GM18858 (cell line): ENCODE data around the gene TIMM29.

Experiments used
- ATAC-seq: cut with Tn5 transposase; IDR thresholded peaks from one replicate; pipeline ENCODE4 v1.9.1; 2021; ENCODE audit not compliant: unreplicated experiment

TIMM29 gene

DNA sequence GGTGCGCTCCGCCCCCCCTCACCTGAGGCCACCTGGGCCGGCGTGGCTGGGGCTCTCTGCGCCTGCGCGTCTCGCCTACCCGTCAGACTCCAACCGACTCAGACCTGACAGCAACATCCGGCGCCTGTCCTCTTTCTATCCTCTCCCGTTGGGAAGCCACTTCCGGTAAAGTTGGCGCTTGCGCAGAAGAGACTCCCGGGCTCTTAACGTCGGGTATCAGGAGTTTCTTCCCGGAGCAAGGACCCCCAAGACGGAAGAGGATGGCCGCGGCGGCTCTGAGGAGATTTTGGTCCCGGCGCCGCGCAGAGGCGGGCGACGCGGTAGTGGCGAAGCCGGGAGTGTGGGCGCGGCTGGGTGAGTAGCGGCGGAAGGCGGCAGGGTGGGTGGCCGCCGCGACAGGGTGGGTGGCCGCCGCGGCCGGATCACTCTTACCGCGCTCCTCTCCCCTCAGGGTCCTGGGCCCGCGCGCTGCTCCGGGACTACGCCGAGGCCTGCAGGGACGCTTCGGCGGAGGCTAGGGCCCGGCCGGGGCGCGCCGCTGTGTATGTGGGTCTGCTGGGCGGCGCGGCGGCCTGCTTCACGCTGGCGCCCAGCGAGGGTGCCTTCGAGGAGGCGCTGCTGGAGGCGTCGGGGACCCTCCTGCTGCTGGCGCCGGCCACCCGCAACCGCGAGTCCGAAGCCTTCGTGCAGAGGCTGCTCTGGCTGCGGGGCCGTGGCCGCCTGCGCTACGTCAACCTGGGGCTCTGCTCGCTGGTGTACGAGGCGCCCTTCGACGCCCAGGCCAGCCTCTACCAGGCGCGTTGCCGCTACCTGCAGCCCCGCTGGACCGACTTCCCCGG lies at the start of gene TIMM29, which contains the start of gene YIPF2:
Gene TIMM29, plus strand, starts transcription at position 249 of the 839 bp plus-strand sequence. Its CDS starts 12 bp downstream, at position 261.
Gene YIPF2, minus strand, starts transcription at position 77 of the 839 bp plus-strand sequence. CDS start 229 bp downstream, outside the sequence.
- ATAC-seq: peak; percentile 72

- ATAC-seq: no peak
Observed at GRCh38 chr19:10881403-10882107, 47.1 kb upstream of the TIMM29 start.

GRCh38 chr19:10882108-10882457 lies 46.5 kb upstream of the TIMM29 start:
- ATAC-seq: no peak

- ATAC-seq: no peak
Observed at GRCh38 chr19:10884274-10884673, 44.3 kb upstream of the TIMM29 start.

DNA sequence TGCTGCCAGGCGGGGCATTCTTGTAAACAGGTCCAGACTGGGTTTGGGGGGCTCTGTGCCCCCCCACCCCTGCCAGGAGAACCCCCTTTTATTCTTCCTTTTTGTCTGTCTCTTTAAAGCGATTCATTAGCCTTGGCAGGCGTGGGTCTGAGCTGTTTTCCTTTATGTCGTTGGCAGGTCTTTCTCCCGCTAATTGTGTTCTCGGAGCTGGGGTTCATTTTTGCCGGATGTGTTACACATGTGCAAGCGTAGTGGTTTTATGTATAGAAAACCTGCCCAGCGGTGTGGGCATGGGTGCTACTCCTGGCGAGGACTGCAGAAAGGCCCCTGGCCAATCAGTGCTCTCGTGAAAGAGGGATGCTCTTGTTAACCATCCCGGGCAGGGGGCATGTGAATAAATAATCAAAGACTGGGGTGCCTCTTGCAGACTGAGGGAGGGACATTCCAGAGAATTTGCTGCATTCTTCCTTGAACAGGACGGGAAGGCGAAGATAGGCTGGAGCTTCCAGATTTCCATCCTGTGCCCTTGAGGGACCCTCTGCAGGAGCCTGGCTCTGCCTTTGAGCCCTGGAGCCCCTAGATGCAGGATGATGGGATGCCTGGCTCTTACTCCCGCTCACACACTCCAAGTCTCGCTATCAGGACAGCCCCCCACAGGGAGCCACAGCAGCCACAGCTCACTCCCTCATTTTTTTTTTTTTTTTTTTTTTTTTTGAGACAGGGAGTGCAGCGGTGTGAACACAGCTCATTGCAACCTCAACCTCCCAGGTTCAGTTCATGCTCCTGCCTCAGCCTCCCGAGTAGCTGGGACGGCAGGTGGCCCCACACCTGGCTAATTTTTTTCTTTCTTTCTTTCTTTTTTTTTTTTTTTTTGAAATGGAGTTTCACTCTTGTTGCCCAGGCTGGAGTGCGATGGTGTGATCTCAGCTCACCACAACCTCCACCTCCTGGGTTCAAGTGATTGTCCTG lies 43.1 kb upstream of the TIMM29 start:
- ATAC-seq: no peak

DNA sequence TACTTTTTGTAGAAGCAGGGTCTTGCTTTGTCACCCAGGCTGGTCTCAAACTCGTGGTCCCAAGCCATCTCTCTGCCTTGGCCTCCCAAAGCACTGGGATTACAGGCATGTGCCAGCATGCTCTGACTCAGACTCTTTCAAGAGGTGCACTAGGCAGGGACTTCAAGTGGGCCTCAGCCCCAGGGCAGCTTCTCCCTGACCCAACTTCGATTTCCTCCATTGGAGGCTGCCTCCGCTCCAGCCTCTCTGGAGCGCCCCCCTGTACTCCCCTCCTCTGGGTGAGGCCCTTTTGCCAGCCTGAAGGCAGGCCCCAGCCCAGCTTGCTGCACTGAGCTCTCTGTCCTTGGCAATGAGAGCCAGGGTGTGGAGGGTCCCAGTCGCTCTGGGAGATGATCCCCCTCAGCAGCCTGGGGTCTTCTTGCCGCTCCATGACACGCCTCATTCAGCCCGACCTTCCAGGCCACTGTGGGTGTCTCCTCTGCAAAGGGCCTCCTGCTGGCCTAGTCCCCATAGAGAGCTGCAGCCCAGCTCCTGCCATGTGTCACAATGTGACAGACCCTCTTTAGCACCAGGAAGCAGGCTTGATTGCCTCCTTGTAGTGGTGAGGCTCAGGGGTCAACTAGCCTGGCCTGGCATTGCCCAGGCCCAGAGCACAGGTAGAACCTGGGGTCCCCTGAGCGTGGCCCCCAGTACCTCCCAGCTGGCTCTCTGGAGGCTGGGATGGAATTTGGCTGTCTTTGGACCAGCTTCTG lies 40.8 kb upstream of the TIMM29 start:
- no peak for ATAC-seq

DNA sequence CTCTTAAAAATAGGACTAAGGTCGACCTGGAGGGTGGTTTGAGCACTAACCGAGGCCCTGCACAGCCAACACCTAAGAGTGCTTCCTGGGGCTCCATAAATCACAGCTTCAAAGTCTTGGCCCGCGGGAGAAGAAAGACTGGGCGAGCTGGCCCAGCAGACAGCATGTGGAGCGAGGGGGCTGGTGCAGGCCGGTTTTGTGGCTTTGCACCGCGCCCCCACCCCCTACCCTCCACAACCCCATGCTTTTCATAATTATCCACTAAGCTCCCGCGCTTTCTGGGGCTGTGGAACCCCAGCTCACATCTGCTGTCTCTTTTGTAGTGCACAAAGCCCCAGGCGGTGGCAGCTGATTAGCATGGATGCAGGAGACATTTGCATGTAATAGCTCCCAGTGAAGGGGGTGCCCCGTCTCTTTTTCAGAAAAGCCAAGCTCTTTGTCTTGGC lies 40.2 kb upstream of the TIMM29 start:
- ATAC-seq: no peak

GRCh38 chr19:10889880-10890279 lies 38.7 kb upstream of the TIMM29 start:
- no peak for ATAC-seq

- no peak for ATAC-seq
Observed at GRCh38 chr19:10891405-10892086, 37.1 kb upstream of the TIMM29 start.

GRCh38 chr19:10892256-10892655 lies 36.4 kb upstream of the TIMM29 start:
- ATAC-seq: no peak

DNA sequence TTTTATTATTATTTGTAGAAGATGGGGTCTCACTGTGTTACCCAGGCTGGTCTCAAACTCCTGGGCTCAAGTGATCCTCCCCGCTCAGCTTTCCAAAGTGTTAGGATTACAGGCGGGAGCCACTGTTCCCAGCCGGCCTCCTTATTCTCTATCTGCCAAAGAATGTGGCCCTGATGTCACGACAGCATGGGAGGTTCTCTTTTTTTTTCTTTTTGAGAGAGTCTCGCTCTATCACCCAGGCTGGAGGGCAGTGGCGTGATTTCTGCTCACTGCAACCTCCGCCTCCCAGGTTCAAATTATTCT lies 33.7 kb upstream of the TIMM29 start:
- ATAC-seq: no peak

GRCh38 chr19:10895363-10895762 lies 33.2 kb upstream of the TIMM29 start:
- no peak for ATAC-seq

DNA sequence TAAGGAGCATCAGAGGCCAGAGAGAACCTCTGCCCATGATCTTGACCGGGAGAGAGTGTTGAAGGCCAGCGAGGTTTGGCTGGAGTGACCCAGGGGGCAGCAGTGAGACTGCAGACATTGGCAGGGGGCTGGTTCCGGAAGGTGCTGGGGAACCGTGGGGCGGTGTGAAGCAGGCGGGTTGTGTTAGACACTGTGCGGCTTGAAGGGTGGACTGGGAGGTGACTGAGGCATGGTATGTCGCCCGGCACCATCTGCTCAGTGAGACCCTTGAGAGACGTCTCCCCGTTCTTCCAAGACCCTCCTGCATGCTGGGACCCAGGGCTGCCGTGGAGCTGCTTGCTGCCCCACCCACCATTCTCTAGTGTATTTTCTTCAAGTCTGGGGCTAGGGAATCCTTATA lies 32.7 kb upstream of the TIMM29 start:
- ATAC-seq: no peak

DNA sequence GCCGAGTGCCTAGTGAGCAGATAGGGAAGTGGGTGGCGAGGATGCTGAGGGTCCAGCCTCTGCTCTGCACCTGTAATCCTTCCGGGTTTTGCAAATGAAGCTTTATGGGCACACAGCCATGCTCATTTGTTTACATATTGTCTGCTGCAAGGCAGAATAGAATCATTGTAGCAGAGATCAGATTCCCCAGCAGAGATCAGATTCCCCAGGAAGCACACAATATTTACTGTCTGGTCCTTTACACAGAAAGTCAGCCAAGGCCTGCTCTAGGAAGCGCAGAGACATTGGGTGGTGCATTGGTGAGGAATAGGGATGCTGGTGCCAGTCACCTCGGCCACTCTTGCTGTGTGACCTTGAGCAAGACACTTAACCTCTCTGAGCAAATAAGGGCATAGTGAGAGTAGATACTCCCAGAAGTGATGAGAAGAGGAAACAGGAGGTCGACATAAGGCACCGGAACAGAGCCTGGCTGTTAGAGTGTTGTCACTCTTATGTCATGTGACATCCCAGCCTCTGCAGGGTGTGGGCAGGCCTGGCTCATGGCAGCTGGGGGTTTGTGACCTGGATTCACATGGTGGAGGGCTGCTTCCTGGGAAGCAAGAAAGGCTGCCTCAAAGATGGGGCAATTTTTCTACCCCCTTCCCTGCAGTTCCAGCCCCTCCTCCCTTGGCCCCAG lies 31.6 kb upstream of the TIMM29 start:
- no peak for ATAC-seq

DNA sequence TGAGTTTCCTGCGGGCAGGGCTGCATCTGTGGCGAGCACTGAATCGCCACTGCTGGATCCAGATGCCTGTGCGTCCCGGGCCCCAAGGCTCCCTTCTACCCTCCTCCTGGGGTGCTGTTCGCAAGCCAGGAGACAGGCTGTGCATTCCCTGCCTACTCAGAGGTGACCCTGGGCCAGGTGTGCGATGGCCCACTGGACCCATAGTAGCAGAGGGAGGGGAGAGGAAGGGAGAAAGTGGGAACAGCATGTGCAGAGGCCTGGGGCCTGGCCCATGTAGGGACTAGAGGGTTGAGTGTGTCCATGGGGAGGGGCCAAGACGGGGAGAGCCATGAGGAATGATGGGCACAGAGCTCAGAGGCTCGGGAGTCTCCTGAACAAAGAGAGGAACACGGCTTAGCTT lies 30.0 kb upstream of the TIMM29 start:
- ATAC-seq: no peak

- ATAC-seq: no peak
Observed at GRCh38 chr19:10899151-10899653, 29.4 kb upstream of the TIMM29 start.

- no peak for ATAC-seq
Observed at GRCh38 chr19:10907925-10908324, 20.7 kb upstream of the TIMM29 start.

- no peak for ATAC-seq
Observed at GRCh38 chr19:10908380-10908960, 20.1 kb upstream of the TIMM29 start.
